Middle frontal gyrus (tissue), 1 donor: ENCODE measurements around the gene SRSF10.
"Not testable (repeated sequence)": the region's sequence is repeated elsewhere in the genome, so short reads cannot be mapped to it uniquely, and the experiment has no call there.

ENCODE experiments used
- DNase-seq: peaks from one replicate; pipeline ENCODE4 v3.0.0-alpha.2; 2015; ENCODE audit warnings: low spot score; ENCODE audit errors: extremely low spot score

The SRSF10 gene

GRCh38 chr1:23959461-23960290 is 20.5 kb downstream of the SRSF10 start, which contains the start of gene PNRC2:
Gene PNRC2 (plus strand): TSS chr1:23959828. CDS start chr1:23961458, 1,630 bp downstream.
- peak; percentile 93 for DNase-seq

GRCh38 chr1:23958810-23959460 is 21.2 kb downstream of the SRSF10 start:
- no peak for DNase-seq

GRCh38 chr1:23958040-23958809 is 21.9 kb downstream of the SRSF10 start:
- not testable (repeated sequence) for DNase-seq

- no peak for DNase-seq
Observed at GRCh38 chr1:23957096-23957495, 23.0 kb downstream of the SRSF10 start.

GRCh38 chr1:23953020-23953419 is 27.1 kb downstream of the SRSF10 start:
- DNase-seq, result no peak

- no peak for DNase-seq
Observed at GRCh38 chr1:23947366-23947765, 32.8 kb downstream of the SRSF10 start.

GRCh38 chr1:23936481-23937176 is 43.5 kb downstream of the SRSF10 start:
- no peak for DNase-seq

- no peak for DNase-seq
Observed at GRCh38 chr1:23931491-23931880, 48.6 kb downstream of the SRSF10 start.

- no peak for DNase-seq
Observed at GRCh38 chr1:23930861-23931490, 49.2 kb downstream of the SRSF10 start.

GRCh38 chr1:23930270-23930669 is 49.9 kb downstream of the SRSF10 start:
- DNase-seq, result no peak

GRCh38 chr1:23928789-23929188 is 51.3 kb downstream of the SRSF10 start:
- no peak for DNase-seq

GRCh38 chr1:23927097-23927496 is 53.0 kb downstream of the SRSF10 start:
- no peak for DNase-seq

- DNase-seq, result no peak
Observed at GRCh38 chr1:23925279-23925678, 54.8 kb downstream of the SRSF10 start.

- DNase-seq, result no peak
Observed at GRCh38 chr1:23924601-23925000, 55.5 kb downstream of the SRSF10 start.

- no peak for DNase-seq
Observed at GRCh38 chr1:23923592-23924499, 56.3 kb downstream of the SRSF10 start.

GRCh38 chr1:23922321-23922943 is 57.7 kb downstream of the SRSF10 start:
- DNase-seq, result no peak

GRCh38 chr1:23916209-23917131 is 63.7 kb downstream of the SRSF10 start:
- no peak for DNase-seq

- DNase-seq, result no peak
Observed at GRCh38 chr1:23915466-23915865, 64.7 kb downstream of the SRSF10 start.
